Measurements from ENCODE around the gene RGCC.
"Not testable (repeated sequence)": the region's sequence is repeated elsewhere in the genome, so short reads cannot be mapped to it uniquely, and the experiment has no call there.

DNA sequence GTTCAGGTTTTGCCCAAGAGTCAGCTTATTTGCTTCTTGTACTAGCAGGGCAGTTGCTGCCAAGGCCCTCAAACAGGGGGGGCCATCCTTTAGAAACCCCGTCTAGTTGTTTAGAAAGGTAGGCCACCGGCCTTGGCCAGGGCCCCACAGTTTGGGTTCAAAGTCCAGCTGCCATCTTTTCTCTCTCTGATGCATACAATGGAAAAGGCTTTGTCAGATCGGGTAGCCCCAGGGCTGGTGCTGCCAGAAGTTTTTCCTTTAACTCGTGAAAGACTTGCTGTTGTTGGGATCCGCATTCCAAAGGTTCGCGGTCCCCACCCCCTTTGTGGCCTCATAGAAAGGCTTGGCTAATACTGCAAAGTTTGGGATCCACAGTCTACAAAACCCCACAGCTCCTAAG lies 35.4 kb upstream of the RGCC start:
- TF ChIP-seq CTCF, POLR2A (IDR thresholded peaks at IDR 0.05): not testable (repeated sequence)
